Hindlimb muscle (tissue), 1 donor: Measurements from ENCODE around the gene ANKS1B. TPM values are rescaled to one million over a fixed set of nuclear protein-coding genes. Genes with fewer than 3 reads are reported as not detected.
"Not testable (repeated sequence)": the region's sequence is repeated elsewhere in the genome, so short reads cannot be mapped to it uniquely, and the experiment has no call there.

Experiments
- DNase-seq: peaks from one replicate; pipeline ENCODE4 v3.0.0-alpha.2; 2013
- polyA plus RNA-seq: library from polyadenylated mRNA; unstranded; fragments of 120-200 nt; gene quantifications from one replicate; pipeline ENCODE4 v1.2.1, GENCODE V29; 2013; ENCODE audit not compliant: insufficient read length

The ANKS1B gene
- polyA plus RNA-seq, 1 donor, result 2.2 TPM

DNA sequence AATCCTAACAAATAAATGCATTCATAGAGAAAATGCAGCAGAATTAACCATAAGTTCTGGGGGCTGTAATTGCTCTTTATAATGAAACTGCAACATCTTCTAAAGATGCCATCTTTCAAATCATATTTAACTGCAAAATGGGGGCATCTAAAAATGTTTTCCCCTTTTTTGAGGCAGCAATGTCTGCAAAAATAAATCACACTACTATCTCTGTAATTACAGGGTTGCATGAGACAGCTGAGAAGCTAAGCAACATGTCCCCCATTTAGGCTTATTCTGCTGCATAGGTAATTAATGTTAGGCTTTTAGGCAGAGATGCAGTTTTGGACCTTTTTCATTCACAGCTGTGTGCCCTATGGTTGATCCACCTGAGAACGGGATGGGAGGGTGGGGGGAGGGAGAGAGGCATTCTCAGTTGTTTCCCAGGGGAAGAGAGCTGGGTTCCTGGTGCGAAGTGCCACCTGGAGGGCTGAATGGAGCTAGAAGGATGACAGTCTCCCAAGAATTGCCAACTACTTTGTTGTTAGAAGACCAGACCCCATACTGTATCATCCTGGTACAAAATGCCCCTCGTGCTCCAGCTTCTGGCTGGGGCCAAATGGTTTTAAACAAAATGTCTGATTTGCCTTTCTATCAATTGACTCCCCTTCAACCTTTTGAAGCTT, 1185.5 kb downstream of the ANKS1B start:
- no peak for DNase-seq

DNA sequence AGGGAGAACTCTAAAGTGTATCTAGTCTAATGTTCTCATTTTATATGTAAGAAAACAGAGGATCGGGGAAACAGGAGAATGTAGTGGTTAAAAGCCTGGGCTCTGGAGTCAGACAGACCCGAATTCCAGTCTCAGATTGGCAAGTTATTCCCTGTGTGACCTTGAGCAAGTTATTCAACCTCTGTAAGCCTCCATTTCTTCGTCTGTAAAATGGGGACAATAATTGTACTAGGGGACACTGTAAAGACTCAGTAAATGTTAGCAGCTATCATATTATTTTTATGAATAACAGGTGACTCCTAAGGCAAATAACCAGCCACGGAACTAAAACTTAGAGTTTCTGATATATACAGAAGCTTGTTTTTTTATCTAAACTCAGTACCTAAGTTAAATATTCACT, 1187.5 kb downstream of the ANKS1B start:
- no peak for DNase-seq

DNA sequence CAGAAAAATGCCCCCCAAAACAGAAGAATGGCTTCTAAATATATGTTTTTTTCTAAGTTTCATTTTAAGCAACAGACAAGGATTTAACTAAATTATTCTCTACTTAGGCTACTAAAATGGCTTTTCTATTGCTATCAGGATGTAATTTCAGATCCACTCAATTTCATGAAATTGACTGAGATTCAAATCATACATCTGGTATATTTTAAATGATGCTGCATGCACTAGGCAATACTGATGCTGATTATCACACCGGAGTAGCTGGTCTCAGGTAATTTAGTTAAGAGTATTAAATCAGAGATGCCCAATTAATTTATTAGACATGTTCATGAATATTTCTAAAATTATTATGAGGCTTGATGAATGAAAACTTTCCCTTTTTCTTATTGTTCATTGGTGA, 1188.0 kb downstream of the ANKS1B start:
- DNase-seq, result no peak

DNA sequence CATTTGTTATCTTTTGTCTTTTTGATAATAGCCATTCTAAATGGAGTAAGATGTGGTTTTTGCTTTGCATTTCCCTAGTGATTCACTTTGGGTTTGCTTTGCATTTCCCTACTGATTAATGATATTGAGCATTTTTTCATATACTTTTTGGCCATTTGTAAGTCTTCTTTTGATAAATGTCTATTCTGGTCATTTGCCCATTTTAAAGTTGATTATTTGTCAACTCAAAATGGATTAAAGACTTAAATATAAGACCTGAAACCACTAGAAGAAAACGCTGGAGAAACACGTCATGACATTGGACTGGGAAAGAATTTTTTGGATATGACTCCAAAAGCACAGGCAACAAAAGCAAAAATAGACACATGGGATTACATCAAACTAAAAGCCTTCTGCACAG, 1191.6 kb downstream of the ANKS1B start:
- no peak for DNase-seq

DNA sequence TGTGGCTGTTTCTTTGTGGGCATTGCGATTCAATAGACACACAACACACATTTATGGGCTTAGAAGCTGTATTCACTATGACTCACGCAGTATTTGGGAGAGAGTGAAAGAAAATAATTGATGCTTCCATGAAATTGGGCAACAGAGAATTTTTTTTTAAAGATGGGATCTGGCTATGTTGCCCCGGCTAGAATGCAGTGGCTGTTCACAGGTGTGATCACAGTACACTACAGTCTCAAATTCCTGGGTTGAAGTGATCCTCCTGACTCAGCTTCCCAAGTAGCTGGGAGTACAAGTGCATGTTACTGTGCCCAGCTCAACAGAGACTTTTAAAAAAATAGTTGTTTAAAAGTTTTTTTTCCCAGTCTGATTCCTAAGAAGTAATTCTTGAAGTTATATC, 1193.3 kb downstream of the ANKS1B start:
- no peak for DNase-seq

DNA sequence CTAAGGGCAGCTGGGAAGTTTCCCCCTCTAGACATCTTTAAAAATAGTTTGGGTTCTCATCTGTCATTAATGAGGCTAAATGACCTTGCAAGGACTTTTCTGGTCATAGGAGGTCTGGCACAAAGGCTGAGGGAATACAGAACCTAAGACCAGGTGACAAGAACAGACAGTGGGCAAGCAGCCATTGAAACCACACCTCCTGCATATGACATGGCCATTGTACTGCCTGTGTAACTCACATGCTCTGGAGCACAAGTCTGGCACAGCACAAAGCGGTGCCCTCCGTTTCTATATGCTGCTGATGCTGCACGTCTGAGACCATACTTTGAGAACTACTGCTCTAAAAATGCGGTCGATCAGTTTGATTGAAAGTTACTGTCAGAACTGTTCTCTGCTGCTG, 1196.3 kb downstream of the ANKS1B start:
- no peak for DNase-seq

DNA sequence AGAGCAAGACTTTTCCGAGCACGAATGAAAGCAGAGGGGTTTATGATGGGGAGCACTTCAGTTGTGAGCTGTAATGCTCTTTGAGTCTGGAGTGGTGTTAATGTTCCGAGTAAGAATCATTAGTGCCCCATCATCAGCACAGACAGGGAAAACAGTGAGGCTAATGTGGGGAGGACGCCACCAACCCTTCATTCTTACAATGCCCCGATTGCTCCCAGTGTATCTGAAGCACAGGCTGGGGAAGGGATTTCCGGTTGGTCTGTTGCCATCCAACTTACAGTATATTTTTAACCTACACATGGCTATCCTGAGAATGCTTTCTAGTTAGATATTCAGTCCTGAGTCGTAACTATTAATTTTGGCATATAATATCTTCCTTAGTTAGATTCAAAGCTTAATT, 1198.1 kb downstream of the ANKS1B start:
- no peak for DNase-seq

DNA sequence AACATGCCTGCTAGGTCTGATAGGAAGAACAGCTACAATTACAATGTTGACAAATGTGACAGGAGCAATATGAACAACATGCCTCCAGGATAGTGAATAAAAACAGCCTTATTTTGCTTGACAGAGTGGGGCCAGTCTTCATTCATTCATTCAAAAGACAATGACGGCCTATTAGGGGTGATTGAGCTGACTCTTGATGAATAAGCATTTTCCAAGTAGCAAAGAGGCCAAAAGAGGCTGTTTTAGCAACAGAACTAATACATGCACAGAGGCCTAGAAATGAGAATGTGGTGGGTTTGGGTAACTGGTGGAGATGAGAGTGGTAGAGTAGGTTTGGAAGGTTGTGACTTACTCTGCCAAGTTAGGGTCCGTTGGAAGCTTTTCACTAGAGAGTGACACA, 1201.3 kb downstream of the ANKS1B start:
- DNase-seq, result no peak

DNA sequence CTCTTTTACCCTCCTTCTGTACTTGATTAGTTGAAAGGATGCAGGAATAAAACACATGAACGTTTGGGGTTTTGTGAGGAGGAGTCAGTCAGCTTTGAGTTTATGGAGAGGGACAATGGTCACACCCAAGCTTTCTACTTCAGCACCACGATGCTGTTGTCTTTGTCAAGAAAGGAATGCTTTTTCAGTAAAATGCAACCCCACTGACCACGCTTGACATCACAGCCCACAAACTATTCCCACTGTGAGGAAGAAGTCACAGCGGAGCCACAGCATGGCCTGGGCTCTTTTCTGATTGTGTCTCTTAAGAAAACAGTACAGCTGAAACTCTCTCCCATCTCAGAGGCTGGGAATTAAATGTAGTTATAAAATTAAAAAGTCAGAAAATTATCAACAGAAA, 1204.5 kb downstream of the ANKS1B start:
- no peak for DNase-seq

DNA sequence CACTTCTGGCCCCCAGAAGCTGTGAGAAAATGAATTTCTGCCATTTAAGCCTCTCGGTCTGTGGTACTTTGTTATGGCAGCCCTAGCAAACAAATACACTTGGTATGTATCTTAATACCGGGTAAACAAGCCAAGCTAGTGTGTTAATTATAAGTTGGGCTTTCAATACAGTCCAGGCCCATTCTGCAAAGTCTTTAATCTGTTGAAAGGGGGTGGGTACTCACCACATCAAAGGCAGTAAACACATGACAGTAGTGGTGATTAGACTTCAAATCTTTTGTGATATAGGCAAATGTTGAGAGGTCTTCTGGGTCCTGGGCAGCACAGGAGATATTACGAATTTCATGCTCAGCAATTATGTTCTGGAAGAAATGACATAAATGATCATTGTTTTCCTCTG, 1211.9 kb downstream of the ANKS1B start:
- DNase-seq, result no peak

DNA sequence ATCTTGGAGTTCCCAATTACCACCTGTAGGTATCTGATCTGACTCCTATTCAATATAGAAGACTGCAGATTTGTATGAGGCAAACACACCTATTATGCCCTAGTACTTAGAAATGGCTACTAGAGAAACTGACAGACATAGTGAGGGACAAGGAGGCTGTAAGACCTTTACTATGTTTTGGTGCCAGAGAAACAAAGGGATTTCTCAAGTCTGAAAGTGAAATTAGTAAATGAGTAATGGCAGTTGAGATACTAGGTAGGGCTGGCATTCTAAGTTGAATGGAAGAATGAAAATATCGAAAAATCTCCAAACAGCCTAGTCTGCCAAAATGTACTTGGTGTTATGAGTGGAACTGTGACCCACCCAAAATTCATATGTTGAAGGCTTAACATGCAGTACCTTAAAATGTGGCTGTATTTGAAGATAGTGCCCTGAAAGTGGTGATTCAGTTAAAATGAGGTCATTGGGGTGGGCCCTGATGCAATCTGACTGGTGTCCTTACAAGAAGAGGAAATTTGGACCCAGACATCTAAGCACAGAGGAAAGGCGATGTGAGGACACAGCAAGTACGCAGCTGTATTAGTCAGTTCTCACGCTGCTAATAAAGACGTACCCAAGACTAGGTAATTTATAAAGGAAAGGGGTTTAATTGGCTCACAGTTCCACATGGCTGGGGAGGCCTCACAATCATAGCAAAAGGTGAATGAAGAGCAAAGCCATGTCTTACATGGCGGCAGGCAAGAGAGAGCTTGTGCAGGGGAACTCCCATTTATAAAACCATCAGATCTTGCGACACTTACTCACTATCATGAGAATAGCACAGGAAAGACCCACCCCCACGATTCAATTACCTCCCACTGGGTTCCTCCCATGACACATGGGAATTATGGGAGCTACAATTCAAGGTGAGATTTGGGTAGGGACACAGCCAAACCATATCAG, 1212.7 kb downstream of the ANKS1B start:
- DNase-seq, result no peak

DNA sequence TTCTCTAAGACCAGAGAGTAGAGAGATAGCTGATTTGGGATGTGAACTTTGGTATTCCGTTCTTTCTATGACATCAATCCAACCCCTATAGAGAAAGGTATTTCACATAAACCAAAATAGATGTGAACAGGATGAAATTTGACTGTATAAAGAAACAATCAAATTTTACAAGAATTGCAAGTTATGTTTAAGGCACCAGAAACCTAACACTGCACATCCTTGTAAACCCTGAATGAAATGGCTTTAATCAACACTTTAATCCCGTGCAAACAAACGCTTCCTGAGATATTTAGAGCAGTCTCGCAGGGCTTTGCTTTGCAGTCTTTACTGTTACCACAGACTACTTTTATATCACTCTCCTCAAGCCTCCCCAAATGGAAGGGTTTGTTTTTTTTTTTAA, 1214.5 kb downstream of the ANKS1B start:
- no peak for DNase-seq

DNA sequence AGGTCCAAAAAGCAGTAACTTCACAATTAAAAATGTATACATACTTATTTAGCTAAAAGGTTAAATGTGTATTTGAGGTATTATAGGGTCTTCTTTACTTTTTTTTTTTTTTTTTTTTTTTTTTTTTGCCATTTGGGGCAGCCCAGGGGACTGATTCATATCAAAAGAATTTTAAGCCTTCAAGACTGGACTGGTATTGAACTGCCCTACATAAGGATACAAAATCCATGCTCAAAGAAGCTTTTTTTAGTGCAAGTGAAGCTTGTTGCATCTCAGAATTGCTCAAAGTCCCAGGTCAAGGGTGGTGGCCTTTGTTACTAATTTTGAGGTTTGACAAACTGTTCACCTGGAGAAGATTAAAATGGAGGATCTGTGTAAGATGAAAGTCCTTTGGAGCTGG, 1215.7 kb downstream of the ANKS1B start:
- no peak for DNase-seq

DNA sequence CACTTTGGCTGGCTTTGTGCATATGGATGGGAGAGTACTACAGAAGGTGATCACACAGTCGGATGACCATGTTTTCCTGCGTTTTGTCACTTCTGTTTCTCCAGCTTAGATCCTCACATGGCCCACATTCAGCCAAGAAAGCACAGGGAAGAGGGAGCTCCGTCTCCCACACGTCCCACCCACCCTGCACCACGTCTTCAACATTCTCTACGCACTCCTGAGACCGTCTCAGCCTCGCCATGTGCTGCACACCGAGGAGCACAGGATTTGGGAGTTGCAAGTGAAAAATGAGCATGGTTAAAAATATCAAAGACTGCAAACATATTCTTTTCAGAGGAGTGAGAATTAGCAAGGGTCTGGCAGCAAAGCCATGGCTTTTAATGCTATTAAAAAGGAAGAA, 1217.5 kb downstream of the ANKS1B start:
- no peak for DNase-seq

DNA sequence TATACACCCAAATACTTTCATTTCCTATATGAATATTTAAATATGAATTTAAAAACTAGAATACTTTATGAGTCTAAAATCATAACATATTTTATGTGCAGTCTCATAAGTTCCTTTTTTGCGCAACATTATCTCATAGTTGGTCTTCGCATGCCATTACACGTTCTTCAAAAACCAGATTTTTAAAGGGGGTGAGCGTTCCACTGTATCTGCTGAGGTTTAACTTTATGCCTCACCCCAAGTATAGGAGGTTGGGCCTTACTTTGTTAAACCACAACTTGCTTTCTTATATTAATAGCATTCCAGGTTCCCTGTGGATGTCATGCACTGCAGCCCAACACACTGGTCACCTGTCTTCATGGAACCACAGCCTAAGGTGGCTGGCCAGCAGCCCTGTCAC, 1221.1 kb downstream of the ANKS1B start:
- DNase-seq, result no peak

DNA sequence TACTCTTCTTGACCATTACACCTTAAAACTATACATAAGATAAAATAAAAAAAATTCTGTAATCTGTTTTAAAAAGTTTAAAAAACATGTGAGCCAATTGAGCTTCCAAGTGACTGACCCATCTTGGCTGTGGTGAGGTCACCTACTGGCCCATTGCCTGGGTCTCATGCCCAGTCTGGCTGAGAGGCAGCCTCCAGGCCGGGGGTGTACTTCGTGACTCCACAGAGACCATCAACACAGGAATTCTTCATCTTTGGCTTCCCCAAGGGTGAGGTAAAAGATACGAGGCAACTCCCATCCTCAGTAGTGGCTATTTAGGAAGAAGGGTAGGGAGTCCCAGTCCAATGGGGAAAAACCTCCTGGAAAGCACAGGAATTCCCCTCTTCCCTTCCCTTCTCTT, 1226.4 kb downstream of the ANKS1B start:
- DNase-seq, result no peak

DNA sequence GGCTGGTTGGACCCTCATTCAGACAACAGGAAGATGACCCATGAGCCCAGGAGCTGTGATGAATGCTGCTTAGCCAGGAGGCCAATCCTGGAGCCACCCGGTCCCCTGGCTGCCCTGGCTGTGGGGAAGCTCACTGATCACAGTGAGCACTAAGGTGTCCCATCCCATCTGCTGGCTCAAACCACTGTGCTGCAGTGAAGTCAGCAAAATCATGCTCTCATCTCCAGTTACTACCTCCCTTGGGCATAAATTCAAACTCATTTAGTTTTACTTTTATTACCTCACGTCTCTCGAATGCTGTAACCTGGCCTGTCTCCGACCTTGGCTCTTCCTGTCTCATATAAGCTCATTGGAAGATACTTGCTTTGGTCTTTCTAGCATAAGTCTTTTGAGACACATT, 1227.3 kb downstream of the ANKS1B start:
- DNase-seq, result peak; percentile 13

DNA sequence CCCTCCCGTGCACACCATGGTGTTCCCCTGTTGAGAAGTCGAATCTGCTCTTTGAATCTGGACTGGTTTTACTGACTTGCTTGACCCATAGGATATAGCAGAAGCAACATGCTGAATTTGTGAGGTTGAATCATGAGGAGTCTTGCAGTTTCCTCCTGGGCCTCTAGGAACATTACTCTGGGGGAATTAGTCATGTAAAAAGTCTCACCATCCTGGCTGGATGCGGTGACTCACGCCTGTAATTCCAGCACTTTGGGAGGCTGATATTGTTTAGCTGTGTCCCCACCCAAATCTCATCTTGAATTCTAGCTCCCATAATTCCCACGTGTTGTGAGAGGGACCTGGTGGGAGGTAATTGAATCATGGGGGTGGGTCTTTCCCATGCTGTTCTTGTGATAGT, 1228.9 kb downstream of the ANKS1B start:
- not testable (repeated sequence) for DNase-seq

DNA sequence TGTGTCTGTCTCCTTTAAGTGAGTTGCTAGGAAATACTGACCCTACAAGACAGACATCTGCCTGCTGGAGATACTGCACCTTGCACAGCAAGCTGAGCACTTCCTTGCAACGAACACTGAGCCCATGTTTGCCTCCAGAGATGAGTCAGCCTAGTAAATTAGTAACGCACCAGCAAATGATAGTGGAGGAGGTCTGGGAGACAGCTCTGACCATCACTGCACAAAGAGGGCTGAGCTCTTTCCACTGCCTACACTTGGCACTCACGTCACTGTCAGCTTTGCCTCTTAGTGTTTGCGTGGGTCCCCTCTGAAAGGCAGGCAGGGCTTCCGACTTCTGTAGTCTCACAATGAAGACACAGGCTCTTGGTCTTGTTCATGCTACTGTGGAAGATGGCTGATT, 1230.6 kb downstream of the ANKS1B start:
- no peak for DNase-seq

DNA sequence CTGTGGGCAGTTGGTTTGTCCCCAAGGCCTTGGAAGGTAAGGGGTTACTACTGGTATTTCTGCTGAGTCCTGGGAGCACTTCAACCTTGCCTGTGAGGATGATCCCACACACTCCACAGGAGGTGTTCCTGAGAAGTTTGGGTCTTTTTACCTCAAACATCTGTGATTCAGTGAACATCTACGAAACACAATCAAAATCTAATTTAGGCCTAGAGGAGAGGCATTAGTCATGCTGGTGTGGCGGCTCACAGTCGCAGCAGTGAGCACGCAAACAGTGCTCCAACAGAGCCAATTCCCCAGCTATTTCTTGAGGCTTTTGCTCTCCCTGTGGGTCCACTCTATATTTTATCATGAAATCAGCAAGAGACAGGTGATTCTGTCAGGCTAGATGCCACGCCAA, 1232.0 kb downstream of the ANKS1B start:
- no peak for DNase-seq

DNA sequence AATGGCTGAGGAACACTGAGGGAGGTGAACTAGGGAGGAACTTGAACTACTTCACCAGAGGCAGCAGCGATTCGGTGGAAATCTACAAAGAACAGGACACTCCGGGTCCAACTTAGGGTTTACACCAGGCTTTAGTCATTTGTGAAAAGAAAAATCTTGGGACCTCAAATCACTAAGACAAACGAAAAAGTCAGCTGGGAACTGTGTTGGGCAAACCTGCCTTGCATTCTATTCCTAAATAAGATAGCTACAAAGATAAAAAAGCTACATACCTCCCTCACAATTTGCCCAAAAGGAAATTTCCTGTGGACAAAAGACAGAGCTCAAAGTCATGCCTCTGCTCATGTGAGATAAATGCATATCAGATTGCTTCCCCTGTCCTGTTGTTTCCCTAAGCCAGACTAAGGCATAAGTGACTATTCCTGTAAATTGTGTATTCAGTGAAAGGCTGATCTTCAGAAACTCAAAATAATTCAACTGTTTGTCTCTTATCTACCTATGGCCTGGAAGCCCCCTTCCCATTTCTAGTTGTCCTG, 1233.1 kb downstream of the ANKS1B start:
- no peak for DNase-seq

DNA sequence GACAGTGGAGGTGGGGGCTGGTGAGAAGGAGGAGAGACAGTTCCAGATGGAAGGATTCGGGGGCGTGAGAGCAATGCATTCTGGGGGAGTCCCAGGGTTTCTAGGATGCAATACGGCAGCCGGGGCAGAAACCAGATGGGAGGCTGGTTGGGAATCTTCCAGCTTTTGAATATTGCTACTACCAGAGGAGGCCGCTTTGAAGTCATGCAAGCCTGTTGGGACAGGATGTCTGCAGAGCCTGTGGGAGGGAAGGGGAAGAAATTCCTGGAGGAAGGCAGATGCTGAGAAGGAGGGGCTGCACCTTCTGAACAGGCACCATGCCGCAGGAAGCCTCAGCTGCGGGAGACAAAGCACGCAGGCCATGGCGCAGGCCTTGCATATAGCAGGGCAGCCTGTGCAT, 1234.2 kb downstream of the ANKS1B start:
- peak; percentile 6 for DNase-seq

DNA sequence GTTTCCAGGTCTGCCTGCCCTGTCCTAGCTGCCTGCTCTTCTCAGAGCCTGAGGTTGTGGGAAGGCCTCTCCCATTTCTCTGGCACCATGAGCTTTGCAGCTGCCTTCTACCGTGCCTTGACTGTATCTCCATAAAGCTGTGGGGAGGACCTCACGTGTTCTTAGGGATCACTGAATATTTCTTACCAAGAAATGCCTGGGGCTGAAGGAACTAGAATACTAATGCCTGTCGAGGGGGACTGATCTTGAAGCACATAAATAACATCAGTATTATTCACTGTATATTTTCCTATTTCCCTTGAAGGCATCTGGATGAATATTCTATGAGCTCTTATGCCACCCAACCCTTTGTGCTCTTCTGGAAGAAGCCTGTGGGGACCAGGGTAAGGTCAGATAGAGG, 1236.3 kb downstream of the ANKS1B start:
- DNase-seq, result no peak
